ENCODE data around the gene OR7G1.

DNA sequence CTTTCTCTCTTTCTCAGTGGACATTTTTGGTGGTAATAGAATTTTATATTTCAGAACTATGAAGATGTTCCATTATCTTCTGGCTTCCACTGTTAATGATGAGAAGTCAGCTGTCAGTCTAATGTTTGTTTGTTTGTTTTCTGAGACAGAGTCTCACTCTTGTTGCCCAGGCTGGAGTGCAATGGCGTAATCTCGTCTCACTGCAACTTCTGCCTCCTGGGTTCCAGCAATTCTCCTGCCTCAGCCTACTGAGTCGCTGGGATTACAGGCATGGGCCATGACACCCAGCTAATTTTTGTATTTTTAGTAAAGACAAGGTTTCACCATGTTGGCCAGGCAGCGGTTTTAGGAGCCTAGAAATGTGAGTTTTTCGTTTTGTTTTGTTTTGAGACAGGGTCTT lies 29.4 kb upstream of the OR7G1 start:
- no peak for TF ChIP-seq POLR2A (IDR thresholded peaks at IDR 0.05)
- TF ChIP-seq, protein P1, sequence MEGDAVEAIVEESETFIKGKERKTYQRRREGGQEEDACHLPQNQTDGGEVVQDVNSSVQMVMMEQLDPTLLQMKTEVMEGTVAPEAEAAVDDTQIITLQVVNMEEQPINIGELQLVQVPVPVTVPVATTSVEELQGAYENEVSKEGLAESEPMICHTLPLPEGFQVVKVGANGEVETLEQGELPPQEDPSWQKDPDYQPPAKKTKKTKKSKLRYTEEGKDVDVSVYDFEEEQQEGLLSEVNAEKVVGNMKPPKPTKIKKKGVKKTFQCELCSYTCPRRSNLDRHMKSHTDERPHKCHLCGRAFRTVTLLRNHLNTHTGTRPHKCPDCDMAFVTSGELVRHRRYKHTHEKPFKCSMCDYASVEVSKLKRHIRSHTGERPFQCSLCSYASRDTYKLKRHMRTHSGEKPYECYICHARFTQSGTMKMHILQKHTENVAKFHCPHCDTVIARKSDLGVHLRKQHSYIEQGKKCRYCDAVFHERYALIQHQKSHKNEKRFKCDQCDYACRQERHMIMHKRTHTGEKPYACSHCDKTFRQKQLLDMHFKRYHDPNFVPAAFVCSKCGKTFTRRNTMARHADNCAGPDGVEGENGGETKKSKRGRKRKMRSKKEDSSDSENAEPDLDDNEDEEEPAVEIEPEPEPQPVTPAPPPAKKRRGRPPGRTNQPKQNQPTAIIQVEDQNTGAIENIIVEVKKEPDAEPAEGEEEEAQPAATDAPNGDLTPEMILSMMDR (IDR thresholded peaks at IDR 0.05) = no peak
